ENCODE measurements around the gene ESF1. TPM values are rescaled to one million over a fixed set of nuclear protein-coding genes. Genes with fewer than 3 reads are reported as not detected.

The ESF1 gene
- total RNA-seq, 1 experiment from 2014 or later: 36.9 TPM

GRCh38 chr20:13790708-13791107, 6.0 kb upstream of the ESF1 start:
- Histone ChIP-seq H3K79me2 (ENCODE audit: insufficient read depth, low read length) (peaks cover 6% of the 10 kb centered on the region), H3K23me2 (ENCODE audit: insufficient read length, low read depth, low read length, poor library complexity, severe bottlenecking) (peaks cover 7% of the 10 kb centered on the region), H3K4ac (ENCODE audit: low read depth, low read length) (no peak overlapping the region), H3K4me2 (ENCODE audit: insufficient read depth, insufficient read length, low read length) (no peak overlapping the region), H3K9me3 (ENCODE audit: control insufficient read depth, low read depth, low read length) (no peaks in the 10 kb centered on the region), H3K9ac (ENCODE audit: extremely low read depth, insufficient read length, low read length) (no peak overlapping the region), H2BK20ac (ENCODE audit: low read depth, low read length, poor library complexity, severe bottlenecking) (no peak overlapping the region), H2BK12ac (ENCODE audit: insufficient read length, low read depth, low read length) (no peak overlapping the region), H3K56ac (ENCODE audit: insufficient read length, low read depth, low read length) (no peak overlapping the region), H3T11ph (ENCODE audit: low read length) (no peak overlapping the region), H3K27me3 (ENCODE audit: insufficient read depth, low read length) (no peaks in the 10 kb centered on the region), H4K91ac (ENCODE audit: insufficient read length, low read depth, low read length) (no peak overlapping the region), H3K79me1 (ENCODE audit: insufficient read depth, low read depth, low read length, poor library complexity, severe bottlenecking) (no peaks in the 10 kb centered on the region), H2BK120ac (ENCODE audit: low read depth, low read length, poor library complexity, severe bottlenecking) (no peak overlapping the region), H3K14ac (ENCODE audit: insufficient read depth, low read length) (no peak overlapping the region), H4K20me1 (ENCODE audit: control insufficient read depth, insufficient read depth, insufficient read length) (no peaks in the 10 kb centered on the region), H3K23ac (ENCODE audit: insufficient read length, low read depth, low read length) (no peak overlapping the region), H2BK5ac (ENCODE audit: insufficient read length, low read length) (no peak overlapping the region), H4K8ac (replicated peaks; ENCODE audit: insufficient read length, low read depth, low read length) (no peak overlapping the region), H3K27ac (ENCODE audit: insufficient read length, low read depth, low read length) (no peak overlapping the region), H2BK15ac (ENCODE audit: low read depth, low read length) (no peak overlapping the region), H4K5ac (ENCODE audit: insufficient read length, low read depth, low read length) (no peak overlapping the region), H2AFZ (ENCODE audit: low read length) (no peak overlapping the region), H3K4me1 (ENCODE audit: insufficient read depth, low read length) (no peaks in the 10 kb centered on the region), H3K18ac (ENCODE audit: insufficient read length, low read depth, low read length) (no peak overlapping the region), H2AK5ac (ENCODE audit: insufficient read length, low read length) (no peak overlapping the region)
- H3K36me3 Mint-ChIP-seq (ENCODE audit: insufficient read depth in 1 of 3, low read depth in 3 of 3): peaks cover 19 to 76% (median 48%) of the 10 kb centered on the region in 3 experiments; a peak in 6 of 7 replicates
- peaks cover 14 to 16% of the 10 kb centered on the region in 2 experiments for H3K4me1 Mint-ChIP-seq
- no peak for DNase-seq
- no peak overlapping the region for H3K4me3 Mint-ChIP-seq
- no peaks in the 10 kb centered on the region for H3K9me3 Mint-ChIP-seq
- no peaks in the 10 kb centered on the region for H3K27me3 Mint-ChIP-seq (ENCODE audit: low read depth)
- no peak overlapping the region for H3K27ac Mint-ChIP-seq
- no CpG with 5 or more reads among the region's 2 CpGs for WGBS (ENCODE audit: extremely low coverage, insufficient read length, low lambda C conversion rate)
- TF ChIP-seq CTCF (conservative IDR thresholded peaks at IDR 0.05): no peak

Measured in H9 (cell line).